Measurements from ENCODE around the gene RAB26.
"Not testable (repeated sequence)": the region's sequence is repeated elsewhere in the genome, so short reads cannot be mapped to it uniquely, and the experiment has no call there.

GRCh38 chr16:2124377-2124693 is 24.1 kb upstream of the RAB26 start:
- TF ChIP-seq FOXO4 (CRISPR knock-in tag; conservative IDR thresholded peaks at IDR 0.05); MAX (IDR thresholded peaks at IDR 0.05); NBN (conservative IDR thresholded peaks at IDR 0.05): not testable (repeated sequence)
